Neural crest cell (in vitro differentiated cells): ENCODE results near the gene ZBED1. TPM values are rescaled to one million over a fixed set of nuclear protein-coding genes. Genes with fewer than 3 reads are reported as not detected.
A peak's percentile ranks its signal among the peaks of the same experiment; 100 is the strongest.
"Not testable (repeated sequence)": the region's sequence is repeated elsewhere in the genome, so short reads cannot be mapped to it uniquely, and the experiment has no call there.

ENCODE experiments used
- DNase-seq: peaks from one replicate; pipeline ENCODE4 v3.0.0; 2021; ENCODE audit warnings: low read depth, mixed read lengths, low spot score
- H3K27ac Mint-ChIP-seq: one replicate; pipeline ENCODE4 v1.8.0; 2021; ENCODE audit warnings: mild to moderate bottlenecking, mixed read lengths; ENCODE audit not compliant: unreplicated experiment
- H3K27me3 Mint-ChIP-seq: 2 replicates; pipeline ENCODE4 v1.8.0; 2021; ENCODE audit warnings: low read depth, mild to moderate bottlenecking, mixed read lengths
- H3K36me3 Mint-ChIP-seq: 2 replicates; pipeline ENCODE4 v1.8.0; 2021; ENCODE audit warnings: low read depth, mild to moderate bottlenecking, mixed read lengths
- H3K4me1 Mint-ChIP-seq: 2 replicates; pipeline ENCODE4 v1.8.0; 2021; ENCODE audit warnings: mixed read lengths
- H3K4me3 Mint-ChIP-seq: one replicate; pipeline ENCODE4 v1.8.0; 2021; ENCODE audit warnings: mild to moderate bottlenecking, mixed read lengths
- H3K9me3 Mint-ChIP-seq: 2 replicates; pipeline ENCODE4 v1.8.0; 2021; ENCODE audit warnings: mixed read lengths
- total RNA-seq: library from RNA; stranded (reverse); gene quantifications from 2 replicates; pipeline ENCODE4 v1.2.1, GENCODE V29; 2021
- TF ChIP-seq, protein P1 (sequence below): fragments of 200-600 bp; sonication (generic); conservative IDR thresholded peaks from 2 replicates; pipeline ENCODE4 v1.5.0; 2021; ENCODE audit warnings: antibody characterized with exemption, mild to moderate bottlenecking

ZBED1 gene
- total RNA-seq, 1 donor from 2014 or later: 42.0 TPM

DNA sequence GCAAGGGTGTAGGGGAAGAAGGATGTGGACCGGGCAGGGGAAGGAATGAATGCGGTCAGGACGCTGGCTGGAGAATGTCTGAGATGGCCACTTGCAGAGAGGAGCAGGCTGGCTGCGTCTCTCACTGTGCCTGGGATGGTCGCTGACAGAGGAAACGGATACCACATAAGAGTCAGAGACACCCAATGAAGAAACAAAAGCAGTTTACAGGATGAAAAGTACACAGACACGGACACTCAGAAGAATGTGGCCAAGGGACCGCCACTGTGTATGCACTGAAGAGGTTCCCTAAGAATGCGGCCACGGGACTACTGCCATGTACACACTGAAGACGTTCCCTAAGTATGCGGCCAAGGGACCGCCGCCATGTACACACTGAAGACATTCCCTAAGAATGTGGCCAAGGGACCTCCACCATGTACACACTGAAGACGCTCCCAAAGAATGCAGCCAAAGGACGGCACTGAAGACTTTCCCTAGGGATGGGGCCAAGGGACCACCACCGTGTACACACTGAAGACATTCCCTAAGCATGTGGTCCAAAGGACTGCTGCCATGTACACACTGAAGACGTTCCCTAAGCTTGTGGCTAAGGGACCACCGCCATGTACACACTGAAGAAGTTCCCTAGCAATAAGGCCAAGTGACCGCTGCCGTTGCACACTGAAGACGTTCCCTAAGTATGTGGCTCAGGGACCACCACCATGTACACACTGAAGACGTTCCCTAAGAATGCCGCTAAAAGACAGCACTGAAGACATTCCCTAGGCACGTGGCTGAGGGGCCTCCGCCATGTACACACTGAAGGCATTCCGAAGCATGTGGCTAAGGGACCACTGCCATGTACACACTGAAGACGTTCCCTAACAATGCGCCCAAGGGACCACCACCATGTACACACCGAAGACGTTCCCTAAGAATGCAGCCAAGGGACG lies 32.2 kb downstream of the ZBED1 start:
- no peak overlapping the region for H3K4me3 Mint-ChIP-seq
- no peaks in the 10 kb centered on the region for H3K27me3 Mint-ChIP-seq
- H3K36me3 Mint-ChIP-seq: peaks cover 23% of the 10 kb centered on the region
- H3K9me3 Mint-ChIP-seq: peaks cover 12% of the 10 kb centered on the region
- no peak overlapping the region for H3K27ac Mint-ChIP-seq
- no peak for DNase-seq
- TF ChIP-seq, protein P1, sequence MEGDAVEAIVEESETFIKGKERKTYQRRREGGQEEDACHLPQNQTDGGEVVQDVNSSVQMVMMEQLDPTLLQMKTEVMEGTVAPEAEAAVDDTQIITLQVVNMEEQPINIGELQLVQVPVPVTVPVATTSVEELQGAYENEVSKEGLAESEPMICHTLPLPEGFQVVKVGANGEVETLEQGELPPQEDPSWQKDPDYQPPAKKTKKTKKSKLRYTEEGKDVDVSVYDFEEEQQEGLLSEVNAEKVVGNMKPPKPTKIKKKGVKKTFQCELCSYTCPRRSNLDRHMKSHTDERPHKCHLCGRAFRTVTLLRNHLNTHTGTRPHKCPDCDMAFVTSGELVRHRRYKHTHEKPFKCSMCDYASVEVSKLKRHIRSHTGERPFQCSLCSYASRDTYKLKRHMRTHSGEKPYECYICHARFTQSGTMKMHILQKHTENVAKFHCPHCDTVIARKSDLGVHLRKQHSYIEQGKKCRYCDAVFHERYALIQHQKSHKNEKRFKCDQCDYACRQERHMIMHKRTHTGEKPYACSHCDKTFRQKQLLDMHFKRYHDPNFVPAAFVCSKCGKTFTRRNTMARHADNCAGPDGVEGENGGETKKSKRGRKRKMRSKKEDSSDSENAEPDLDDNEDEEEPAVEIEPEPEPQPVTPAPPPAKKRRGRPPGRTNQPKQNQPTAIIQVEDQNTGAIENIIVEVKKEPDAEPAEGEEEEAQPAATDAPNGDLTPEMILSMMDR: no peak
- peaks cover 9% of the 10 kb centered on the region for H3K4me1 Mint-ChIP-seq

DNA sequence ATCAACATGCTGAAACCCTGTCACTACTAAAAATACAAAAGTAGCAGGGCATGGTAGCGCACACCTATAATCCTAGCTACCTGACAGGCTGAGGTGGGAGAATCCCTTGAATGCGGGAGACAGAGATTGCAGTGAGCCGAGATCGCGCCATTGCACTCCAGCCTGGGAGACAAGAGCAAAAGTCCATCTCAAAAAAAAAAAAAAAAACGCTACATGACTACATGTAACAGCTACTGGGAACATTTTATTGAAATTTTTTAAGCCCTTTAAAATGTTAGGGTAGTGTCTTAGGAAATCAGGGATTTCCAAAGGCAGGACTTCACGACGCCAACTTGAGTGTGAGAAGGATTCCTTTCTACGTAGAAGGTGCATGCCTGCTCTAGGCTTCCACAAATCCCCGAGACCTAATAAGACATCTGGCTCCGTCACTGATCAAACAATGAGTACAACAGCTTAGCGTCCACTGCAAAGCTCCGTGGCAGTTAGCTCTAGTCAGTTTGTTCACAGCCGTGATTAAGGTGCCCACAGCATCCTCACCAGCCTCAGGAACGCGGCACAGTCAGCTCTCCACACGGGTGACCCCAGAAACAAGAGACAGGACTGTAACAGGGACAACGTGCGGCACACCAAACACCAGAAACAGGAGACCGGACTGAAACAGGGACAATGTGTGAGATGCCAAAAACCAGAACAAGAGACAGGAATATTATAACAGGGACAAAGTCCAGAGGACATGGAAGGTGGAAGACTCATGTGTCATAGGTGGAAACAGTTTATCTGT lies 33.7 kb downstream of the ZBED1 start:
- Mint-ChIP-seq H3K27ac (peak overlapping the region; percentile 38), H3K9me3 (peaks cover 12% of the 10 kb centered on the region), H3K4me1 (peaks cover 24% of the 10 kb centered on the region), H3K36me3 (peaks cover 23% of the 10 kb centered on the region), H3K4me3 (no peak overlapping the region), H3K27me3 (no peaks in the 10 kb centered on the region)
- TF ChIP-seq, protein P1: no peak
- DNase-seq: no peak

DNA sequence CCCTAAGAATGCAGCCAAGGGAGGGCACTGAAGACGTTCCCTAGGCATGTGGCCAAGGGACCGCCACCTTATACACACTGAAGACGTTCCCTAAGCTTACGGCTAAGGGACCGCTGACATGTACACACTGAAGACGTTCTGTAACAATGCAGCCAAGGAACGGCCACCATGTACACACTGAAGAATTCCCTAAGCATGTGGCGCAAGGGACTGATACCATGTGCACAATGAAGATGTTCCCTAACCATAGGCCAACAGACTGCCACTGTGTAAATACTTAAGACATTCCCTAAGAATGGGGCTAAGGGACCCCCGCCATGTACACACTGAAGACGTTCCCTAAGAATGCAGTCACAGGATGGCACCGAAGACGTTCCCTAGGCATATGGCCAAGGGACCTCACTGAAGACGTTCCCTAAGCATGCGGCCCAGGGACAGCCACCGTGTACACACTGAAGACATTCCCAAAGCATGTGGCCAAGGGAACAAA lies 36.1 kb downstream of the ZBED1 start:
- Mint-ChIP-seq H3K4me1 (peaks cover 29% of the 10 kb centered on the region), H3K27me3 (no peaks in the 10 kb centered on the region), H3K4me3 (no peak overlapping the region), H3K27ac (no peak overlapping the region), H3K9me3 (peaks cover 9% of the 10 kb centered on the region), H3K36me3 (peaks cover 19% of the 10 kb centered on the region)
- TF ChIP-seq, protein P1: no peak
- DNase-seq: no peak

DNA sequence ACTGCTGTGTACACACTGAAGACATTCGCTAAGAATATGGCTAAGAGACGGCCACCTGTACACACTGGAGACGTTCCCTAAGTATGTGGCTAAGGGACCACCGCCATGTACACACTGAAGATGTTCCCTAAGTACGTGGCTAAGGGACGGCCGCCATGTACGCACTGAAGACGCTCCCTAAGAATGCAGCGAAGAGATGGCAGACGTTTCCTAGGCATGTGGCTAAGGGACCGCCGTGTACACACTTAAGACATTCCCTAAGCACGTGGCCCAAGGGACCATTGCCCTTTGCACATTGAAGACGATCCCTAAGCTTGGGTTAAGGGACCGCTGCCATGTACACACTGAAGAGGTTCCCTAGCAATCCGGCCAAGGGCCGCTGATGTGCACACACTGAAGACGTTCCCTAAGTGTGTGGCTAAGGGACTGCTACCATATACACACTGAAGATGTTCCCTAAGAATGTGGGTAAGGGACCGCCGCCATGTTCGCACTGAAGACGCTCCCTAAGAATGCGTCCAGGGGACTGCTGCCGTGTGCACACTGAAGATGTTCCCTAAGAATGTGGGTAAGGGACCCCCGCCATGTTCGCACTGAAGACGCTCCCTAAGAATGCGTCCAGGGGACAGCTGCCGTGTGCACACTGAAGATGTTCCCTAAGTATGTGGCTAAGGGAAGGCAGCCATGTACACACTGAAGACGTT lies 36.7 kb downstream of the ZBED1 start:
- no peak overlapping the region for H3K27ac Mint-ChIP-seq
- H3K4me3 Mint-ChIP-seq: no peak overlapping the region
- TF ChIP-seq, protein P1: no peak
- peaks cover 14% of the 10 kb centered on the region for H3K36me3 Mint-ChIP-seq
- no peak for DNase-seq
- peaks cover 7% of the 10 kb centered on the region for H3K9me3 Mint-ChIP-seq
- H3K4me1 Mint-ChIP-seq: peaks cover 29% of the 10 kb centered on the region
- no peaks in the 10 kb centered on the region for H3K27me3 Mint-ChIP-seq

DNA sequence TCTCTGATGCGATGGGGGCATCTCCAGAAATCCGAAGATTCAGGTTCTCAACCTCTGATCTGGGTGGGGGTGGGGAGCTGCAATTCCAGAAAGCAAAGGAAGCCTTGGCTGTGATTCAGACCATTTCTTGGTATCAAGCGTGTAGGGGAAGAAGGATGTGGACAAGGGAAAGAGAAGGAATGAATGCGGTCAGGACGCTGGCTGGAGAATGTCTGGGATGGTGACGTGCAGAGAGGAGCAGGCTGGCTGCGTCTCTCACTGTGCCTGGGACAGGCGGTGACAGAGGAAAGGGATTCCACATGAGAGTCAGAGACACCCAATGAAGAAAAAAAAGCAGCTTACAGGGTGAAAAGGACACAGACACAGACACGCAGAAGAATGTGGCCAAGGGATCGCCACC lies 37.3 kb downstream of the ZBED1 start:
- not testable (repeated sequence) for DNase-seq, H3K27me3 Mint-ChIP-seq, H3K4me3 Mint-ChIP-seq, H3K9me3 Mint-ChIP-seq
- H3K36me3 Mint-ChIP-seq: peaks cover 11% of the 10 kb centered on the region
- peak overlapping the region; percentile 81 for H3K27ac Mint-ChIP-seq
- peaks cover 29% of the 10 kb centered on the region for H3K4me1 Mint-ChIP-seq
